H9 (cell line): Measurements from ENCODE around the gene UBAP1. TPM values are rescaled to one million over a fixed set of nuclear protein-coding genes. Genes with fewer than 3 reads are reported as not detected.

ENCODE experiments used
- DNase-seq: peaks from one replicate; pipeline ENCODE4 v3.0.0-alpha.2; 2017
- H2AFZ ChIP-seq: one replicate; pipeline ENCODE4 v1.6.1; 2013; ENCODE audit warnings: mild to moderate bottlenecking, low read length, control low read depth, moderate library complexity
- H2AK5ac ChIP-seq: 2 replicates; pipeline ENCODE4 v1.6.1; 2013; ENCODE audit warnings: low read length, control low read depth, mixed read lengths; ENCODE audit not compliant: insufficient read length
- H2BK120ac ChIP-seq: one replicate; pipeline ENCODE4 v1.6.1; 2013; ENCODE audit warnings: low read depth, mild to moderate bottlenecking, low read length, control low read depth, inconsistent platforms; ENCODE audit not compliant: poor library complexity, severe bottlenecking
- H2BK12ac ChIP-seq: 2 replicates; pipeline ENCODE4 v1.6.1; 2013; ENCODE audit warnings: low read length, control low read depth, mixed read lengths, low read depth; ENCODE audit not compliant: insufficient read length
- H2BK15ac ChIP-seq: 2 replicates; pipeline ENCODE4 v1.6.1; 2013; ENCODE audit warnings: low read depth, low read length, control low read depth
- H2BK20ac ChIP-seq: one replicate; pipeline ENCODE4 v1.6.1; 2013; ENCODE audit warnings: low read depth, mild to moderate bottlenecking, low read length, control low read depth, inconsistent platforms; ENCODE audit not compliant: poor library complexity, severe bottlenecking
- H2BK5ac ChIP-seq: 2 replicates; pipeline ENCODE4 v1.6.1; 2013; ENCODE audit warnings: low read length, control low read depth, mixed read lengths; ENCODE audit not compliant: insufficient read length
- H3K14ac ChIP-seq: 2 replicates; pipeline ENCODE4 v1.6.1; 2013; ENCODE audit warnings: low read length, control low read depth; ENCODE audit not compliant: insufficient read depth
- H3K18ac ChIP-seq: 2 replicates; pipeline ENCODE4 v1.6.1; 2013; ENCODE audit warnings: low read depth, mild to moderate bottlenecking, mixed read lengths, low read length, control low read depth; ENCODE audit not compliant: insufficient read length
- H3K23ac ChIP-seq: 2 replicates; pipeline ENCODE4 v1.6.1; 2013; ENCODE audit warnings: low read length, control low read depth, mixed read lengths, low read depth; ENCODE audit not compliant: insufficient read length
- H3K23me2 ChIP-seq: 2 replicates; pipeline ENCODE4 v1.6.1; 2013; ENCODE audit warnings: low read depth, mild to moderate bottlenecking, mixed read lengths, low read length, control low read depth; ENCODE audit not compliant: insufficient read length, poor library complexity, severe bottlenecking
- H3K27ac ChIP-seq: 2 replicates; pipeline ENCODE4 v1.5.1; 2013; ENCODE audit warnings: low read length, control low read depth, mixed read lengths, low read depth; ENCODE audit not compliant: insufficient read length
- H3K27me3 ChIP-seq: 2 replicates; pipeline ENCODE4 v1.6.1; 2013; ENCODE audit warnings: low read length, control low read depth, inconsistent platforms; ENCODE audit not compliant: insufficient read depth
- H3K4ac ChIP-seq: 2 replicates; pipeline ENCODE4 v1.6.1; 2013; ENCODE audit warnings: low read depth, mild to moderate bottlenecking, control low read depth, inconsistent platforms, low read length, moderate library complexity
- H3K4me1 ChIP-seq: 2 replicates; pipeline ENCODE4 v1.6.1; 2013; ENCODE audit warnings: low read length, control low read depth, inconsistent platforms; ENCODE audit not compliant: insufficient read depth
- H3K4me2 ChIP-seq: 2 replicates; pipeline ENCODE4 v1.6.1; 2013; ENCODE audit warnings: low read length, control low read depth, mixed read lengths; ENCODE audit not compliant: insufficient read length, insufficient read depth
- H3K56ac ChIP-seq: 2 replicates; pipeline ENCODE4 v1.6.1; 2013; ENCODE audit warnings: low read depth, mild to moderate bottlenecking, mixed read lengths, low read length, control low read depth; ENCODE audit not compliant: insufficient read length
- H3K79me1 ChIP-seq: 2 replicates; pipeline ENCODE4 v1.6.1; 2013; ENCODE audit warnings: low read depth, mild to moderate bottlenecking, moderate library complexity, low read length, control low read depth, inconsistent platforms; ENCODE audit not compliant: insufficient read depth, poor library complexity, severe bottlenecking
- H3K79me2 ChIP-seq: 2 replicates; pipeline ENCODE4 v1.6.1; 2013; ENCODE audit warnings: low read length, control low read depth, inconsistent platforms; ENCODE audit not compliant: insufficient read depth
- H3K9ac ChIP-seq: 2 replicates; pipeline ENCODE4 v1.6.1; 2013; ENCODE audit warnings: low read length, control low read depth, mixed read lengths; ENCODE audit not compliant: insufficient read length; ENCODE audit errors: extremely low read depth
- H3K9me3 ChIP-seq: one replicate; pipeline ENCODE4 v1.6.1; 2013; ENCODE audit warnings: low read depth, low read length, inconsistent platforms; ENCODE audit not compliant: control insufficient read depth
- H3T11ph ChIP-seq: one replicate; pipeline ENCODE4 v1.6.1; 2013; ENCODE audit warnings: mild to moderate bottlenecking, low read length, control low read depth, inconsistent platforms
- H4K20me1 ChIP-seq: one replicate; pipeline ENCODE4 v1.6.1; 2013; ENCODE audit not compliant: control insufficient read depth, insufficient read length, insufficient read depth
- H4K5ac ChIP-seq: 2 replicates; pipeline ENCODE4 v1.6.1; 2013; ENCODE audit warnings: low read depth, mild to moderate bottlenecking, mixed read lengths, low read length, control low read depth; ENCODE audit not compliant: insufficient read length
- H4K8ac ChIP-seq: replicated peaks from 2 replicates; pipeline ENCODE4 v1.6.1; 2013; ENCODE audit warnings: low read length, control low read depth, mixed read lengths, low read depth; ENCODE audit not compliant: insufficient read length
- H4K91ac ChIP-seq: 2 replicates; pipeline ENCODE4 v1.6.1; 2013; ENCODE audit warnings: low read depth, mild to moderate bottlenecking, moderate library complexity, mixed read lengths, low read length, control low read depth; ENCODE audit not compliant: insufficient read length
- H3K27ac Mint-ChIP-seq, 3 experiments: 2 replicates in 2 of 3; 3 replicates in 1 of 3; pipeline ENCODE4 v1.8.0; 2020 to 2021; ENCODE audit warnings: mixed read lengths in 3 of 3, mild to moderate bottlenecking in 1 of 3, moderate library complexity in 1 of 3
- H3K27me3 Mint-ChIP-seq: 2 replicates; pipeline ENCODE4 v1.8.0; 2021; ENCODE audit warnings: low read depth, mild to moderate bottlenecking, moderate library complexity, mixed read lengths
- H3K36me3 Mint-ChIP-seq, 3 experiments: 2 replicates in 2 of 3; 3 replicates in 1 of 3; pipeline ENCODE4 v1.8.0; 2020 to 2021; ENCODE audit warnings: low read depth in 3 of 3, mixed read lengths in 3 of 3; ENCODE audit not compliant: insufficient read depth in 1 of 3
- H3K4me1 Mint-ChIP-seq, 2 experiments: 2 replicates each; pipeline ENCODE4 v1.8.0; 2020; ENCODE audit warnings: mixed read lengths in 2 of 2
- H3K4me3 Mint-ChIP-seq, 2 experiments: 2 replicates in 1 of 2; 3 replicates in 1 of 2; pipeline ENCODE4 v1.8.0; 2020 to 2021; ENCODE audit warnings: mild to moderate bottlenecking in 2 of 2, mixed read lengths in 2 of 2, moderate library complexity in 1 of 2
- H3K9me3 Mint-ChIP-seq, 2 experiments: 2 replicates in 1 of 2; 3 replicates in 1 of 2; pipeline ENCODE4 v1.8.0; 2020; ENCODE audit warnings: mild to moderate bottlenecking in 2 of 2, mixed read lengths in 2 of 2, moderate library complexity in 1 of 2
- WGBS: extraction: QIAGEN DNeasy Blood & Tissue Kit; methylation state at CpG from one replicate; pipeline ENCODE4 v1.1.7; 2013; ENCODE audit warnings: missing lambda C conversion rate, low lambda C conversion rate, mixed read lengths; ENCODE audit not compliant: insufficient read length; ENCODE audit errors: extremely low coverage; 5-methylcytosine and 5-hydroxymethylcytosine counted together
- total RNA-seq: library from RNA; stranded (reverse); gene quantifications from 2 replicates; pipeline ENCODE4 v1.2.1, GENCODE V29; 2021
- TF ChIP-seq, protein P1 (sequence below): fragments of 200-600 bp; sonication (generic); conservative IDR thresholded peaks from 3 replicates; pipeline ENCODE4 v1.8.0; 2021; ENCODE audit warnings: antibody characterized with exemption, mild to moderate bottlenecking

UBAP1 gene
- total RNA-seq, 1 experiment from 2014 or later: 32.6 TPM

DNA sequence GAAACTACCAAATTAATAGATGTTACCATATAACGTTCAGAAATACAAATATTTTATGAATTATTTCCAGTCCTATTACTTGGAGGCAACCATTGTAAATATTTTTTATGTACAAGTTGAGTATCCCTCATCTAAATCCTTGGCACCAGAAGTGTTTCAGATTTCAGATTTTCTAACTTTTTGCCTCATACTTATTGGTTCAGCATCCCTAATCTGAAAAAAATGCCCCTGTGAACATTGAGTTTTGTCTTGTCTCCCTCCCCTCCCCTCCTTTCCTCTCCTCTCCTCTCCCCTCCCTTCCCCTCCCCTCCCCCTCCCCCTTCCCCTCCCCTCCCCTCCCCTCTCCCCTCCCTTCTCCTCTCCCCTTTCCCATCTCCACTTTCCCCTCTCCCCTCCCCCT, 40.6 kb downstream of the UBAP1 start:
- TF ChIP-seq, protein P1, sequence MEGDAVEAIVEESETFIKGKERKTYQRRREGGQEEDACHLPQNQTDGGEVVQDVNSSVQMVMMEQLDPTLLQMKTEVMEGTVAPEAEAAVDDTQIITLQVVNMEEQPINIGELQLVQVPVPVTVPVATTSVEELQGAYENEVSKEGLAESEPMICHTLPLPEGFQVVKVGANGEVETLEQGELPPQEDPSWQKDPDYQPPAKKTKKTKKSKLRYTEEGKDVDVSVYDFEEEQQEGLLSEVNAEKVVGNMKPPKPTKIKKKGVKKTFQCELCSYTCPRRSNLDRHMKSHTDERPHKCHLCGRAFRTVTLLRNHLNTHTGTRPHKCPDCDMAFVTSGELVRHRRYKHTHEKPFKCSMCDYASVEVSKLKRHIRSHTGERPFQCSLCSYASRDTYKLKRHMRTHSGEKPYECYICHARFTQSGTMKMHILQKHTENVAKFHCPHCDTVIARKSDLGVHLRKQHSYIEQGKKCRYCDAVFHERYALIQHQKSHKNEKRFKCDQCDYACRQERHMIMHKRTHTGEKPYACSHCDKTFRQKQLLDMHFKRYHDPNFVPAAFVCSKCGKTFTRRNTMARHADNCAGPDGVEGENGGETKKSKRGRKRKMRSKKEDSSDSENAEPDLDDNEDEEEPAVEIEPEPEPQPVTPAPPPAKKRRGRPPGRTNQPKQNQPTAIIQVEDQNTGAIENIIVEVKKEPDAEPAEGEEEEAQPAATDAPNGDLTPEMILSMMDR: no peak
- Mint-ChIP-seq H3K36me3 (peaks cover 3 to 9% (median 9%) of the 10 kb centered on the region in 3 experiments; a peak in 5 of 7 replicates), H3K9me3 (peaks cover 0 to 1% of the 10 kb centered on the region in 2 experiments; a peak in 1 of 5 replicates), H3K4me1 (peaks cover 0 to 6% of the 10 kb centered on the region in 2 experiments; a peak in 2 of 4 replicates), H3K27ac (no peak overlapping the region), H3K27me3 (no peaks in the 10 kb centered on the region), H3K4me3 (no peak overlapping the region)
- Histone ChIP-seq H3K4ac (no peak overlapping the region), H3K27me3 (no peaks in the 10 kb centered on the region), H3K27ac (no peak overlapping the region), H2BK5ac (no peak overlapping the region), H2BK12ac (no peak overlapping the region), H3T11ph (no peak overlapping the region), H4K20me1 (no peaks in the 10 kb centered on the region), H2AFZ (no peak overlapping the region), H3K18ac (no peak overlapping the region), H4K91ac (no peak overlapping the region), H3K79me1 (no peaks in the 10 kb centered on the region), H2BK20ac (no peak overlapping the region), H2BK15ac (no peak overlapping the region), H3K23me2 (no peaks in the 10 kb centered on the region), H3K23ac (no peak overlapping the region), H4K8ac (no peak overlapping the region), H2AK5ac (no peak overlapping the region), H3K79me2 (no peaks in the 10 kb centered on the region), H3K4me2 (no peak overlapping the region), H3K14ac (no peak overlapping the region), H3K4me1 (no peaks in the 10 kb centered on the region), H3K9me3 (no peaks in the 10 kb centered on the region), H4K5ac (no peak overlapping the region), H2BK120ac (no peak overlapping the region), H3K9ac (no peak overlapping the region), H3K56ac (no peak overlapping the region)
- no peak for DNase-seq
- no CpG with 5 or more reads among the region's 1 CpG for WGBS
